Measurements from ENCODE around the gene KRTAP1-4.

- TF ChIP-seq CTCF (IDR thresholded peaks at IDR 0.05; ENCODE audit: extremely low read depth in 1 of 2, insufficient read depth in 1 of 2, low read depth in 1 of 2, low read length in 2 of 2) (no peak), POLR2AphosphoS5 (IDR thresholded peaks at IDR 0.05; ENCODE audit: insufficient read depth, low read depth, low read length) (no peak), POLR2A (IDR thresholded peaks at IDR 0.05; ENCODE audit: low read depth, low read length) (no peak), EZH2 (IDR thresholded peaks at IDR 0.05; ENCODE audit: borderline replicate concordance, low read depth, low read length, severe bottlenecking) (no peak), MYC (IDR thresholded peaks at IDR 0.05; ENCODE audit: low read depth, low read length) (no peak), JUN (IDR thresholded peaks at IDR 0.05; ENCODE audit: borderline replicate concordance, insufficient read depth, insufficient read length, low read depth) (no peak), FOS (IDR thresholded peaks at IDR 0.05; ENCODE audit: borderline replicate concordance, insufficient read depth, low read length) (no peak)
- TF ChIP-seq, protein P1, sequence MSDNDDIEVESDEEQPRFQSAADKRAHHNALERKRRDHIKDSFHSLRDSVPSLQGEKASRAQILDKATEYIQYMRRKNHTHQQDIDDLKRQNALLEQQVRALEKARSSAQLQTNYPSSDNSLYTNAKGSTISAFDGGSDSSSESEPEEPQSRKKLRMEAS (IDR thresholded peaks at IDR 0.05; ENCODE audit: insufficient read depth, insufficient read length) = no peak
Measured at GRCh38 chr17:41003926-41004325, 26.1 kb downstream of the KRTAP1-4 start.

Data from endothelial cell of umbilical vein (primary cell).